Right renal pelvis (tissue), 4 donors: ENCODE results near the gene WNT9A. TPM values are rescaled to one million over a fixed set of nuclear protein-coding genes. Genes with fewer than 3 reads are reported as not detected.
"Not testable (repeated sequence)": the region's sequence is repeated elsewhere in the genome, so short reads cannot be mapped to it uniquely, and the experiment has no call there.

ENCODE experiments used
- DNase-seq, 4 donors: peaks; one replicate each; pipeline ENCODE4 v3.0.0-alpha.2; 2013; ENCODE audit warnings: low read depth in 4 of 4, low spot score in 3 of 4, missing footprints in 1 of 4
- polyA plus RNA-seq, 4 donors: library from polyadenylated mRNA; unstranded; fragments of 120-200 nt; gene quantifications; one replicate each; pipeline ENCODE4 v1.2.1, GENCODE V29; 2013; ENCODE audit not compliant: insufficient read length in 4 of 4

WNT9A gene
- polyA plus RNA-seq, 4 donors = 1.0 to 1.7 (median 1.2) TPM

GRCh38 chr1:227913764-227914721 lies 33.7 kb downstream of the WNT9A start:
- no peak for DNase-seq

- no peak for DNase-seq
These were observed 34.4 kb downstream of the WNT9A start for GRCh38 chr1:227913396-227913763.

GRCh38 chr1:227912866-227913265 lies 34.9 kb downstream of the WNT9A start:
- no peak for DNase-seq

GRCh38 chr1:227911376-227911775 lies 36.4 kb downstream of the WNT9A start:
- DNase-seq = no peak

DNA sequence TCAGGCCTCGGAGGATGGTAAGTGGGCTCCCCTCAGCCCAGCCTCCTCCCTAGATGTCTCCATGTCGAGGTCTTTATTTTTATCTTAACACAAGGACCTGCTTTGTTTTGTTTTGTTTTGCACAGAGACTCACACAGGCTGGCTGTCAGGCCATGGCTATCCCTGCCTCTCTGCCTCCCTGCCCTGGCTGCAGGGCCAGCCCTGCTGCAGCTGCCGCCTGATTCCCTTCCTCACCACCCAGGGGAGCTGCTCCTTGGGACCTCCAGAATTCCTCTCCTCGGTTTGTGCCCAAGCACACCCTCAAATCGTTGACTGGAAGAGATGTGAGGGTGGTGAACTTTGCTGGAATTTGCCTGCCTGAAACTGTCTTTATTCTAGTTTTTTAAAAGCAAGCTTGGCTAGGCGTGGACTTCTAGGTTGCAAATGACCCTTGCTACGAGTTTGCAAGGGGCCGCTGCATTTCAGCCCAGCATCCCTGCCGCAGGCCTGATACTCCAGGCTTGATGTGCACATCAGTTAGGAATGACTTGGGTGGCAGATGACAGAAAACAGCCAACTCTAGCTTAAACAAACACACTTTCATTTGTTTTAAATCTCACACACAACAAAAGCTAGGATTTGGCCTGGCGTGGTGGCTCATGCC lies 37.1 kb downstream of the WNT9A start:
- DNase-seq = no peak

- not testable (repeated sequence) for DNase-seq
These were observed 37.8 kb downstream of the WNT9A start for GRCh38 chr1:227909923-227910328.

- no peak for DNase-seq
These were observed 38.5 kb downstream of the WNT9A start for GRCh38 chr1:227909188-227909587.

GRCh38 chr1:227908359-227908758 lies 39.4 kb downstream of the WNT9A start:
- no peak for DNase-seq

GRCh38 chr1:227907439-227908015 lies 40.2 kb downstream of the WNT9A start:
- no peak for DNase-seq

DNA sequence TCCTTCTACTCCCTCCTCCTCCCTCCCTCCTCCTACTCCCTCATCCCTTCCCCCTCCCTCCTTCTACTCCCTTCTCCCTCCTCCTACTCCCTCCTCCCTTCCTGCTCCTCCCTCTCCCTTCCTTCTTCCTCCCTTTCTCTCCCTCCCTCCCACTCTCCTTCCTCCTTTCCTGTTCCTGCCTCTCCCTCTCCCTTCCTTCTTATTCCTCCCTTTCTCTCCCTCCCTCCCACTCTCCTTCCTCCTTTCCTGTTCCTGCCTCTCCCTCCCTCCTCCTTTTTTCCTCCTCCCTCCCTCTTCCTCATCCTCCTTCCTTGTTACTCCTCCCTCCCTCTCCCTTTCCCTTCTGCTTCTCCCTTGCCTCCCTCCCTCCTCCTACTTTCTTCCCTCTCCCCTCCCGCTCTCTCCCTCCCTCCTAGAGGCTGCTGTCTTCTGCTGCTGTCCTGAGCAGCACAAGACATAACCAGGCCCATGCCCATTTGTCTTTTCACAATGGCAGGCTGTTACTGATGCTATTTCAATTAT lies 41.1 kb downstream of the WNT9A start:
- DNase-seq = no peak

- DNase-seq = no peak
These were observed 41.9 kb downstream of the WNT9A start for GRCh38 chr1:227905573-227906487.

GRCh38 chr1:227904541-227905335 lies 43.0 kb downstream of the WNT9A start:
- no peak for DNase-seq

GRCh38 chr1:227903614-227904501 lies 43.9 kb downstream of the WNT9A start:
- DNase-seq = no peak

- DNase-seq = no peak
These were observed 44.6 kb downstream of the WNT9A start for GRCh38 chr1:227903061-227903521.

DNA sequence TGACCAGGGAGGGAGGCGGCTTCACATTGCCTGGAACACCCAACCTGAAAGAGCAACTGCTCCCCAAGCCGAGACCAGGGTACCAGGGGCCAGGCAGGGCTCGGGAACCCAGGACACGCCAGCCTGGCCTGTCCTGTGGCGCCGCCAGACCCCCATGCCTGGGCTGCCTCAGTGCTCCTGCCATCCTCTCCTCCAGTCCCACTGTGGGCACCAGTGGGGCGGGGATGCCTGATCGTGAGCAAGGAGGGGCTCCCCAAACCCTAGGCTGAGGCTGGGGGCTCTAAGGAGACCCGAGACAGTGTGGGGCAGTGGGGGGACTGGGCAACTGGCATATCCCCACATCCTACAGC lies 45.1 kb downstream of the WNT9A start:
- DNase-seq = no peak

GRCh38 chr1:227901906-227902640 lies 45.7 kb downstream of the WNT9A start:
- DNase-seq = no peak

GRCh38 chr1:227901239-227901905 lies 46.4 kb downstream of the WNT9A start:
- DNase-seq = no peak
